RPMI7951 (cell line): ENCODE measurements around the gene WDFY4. TPM values are rescaled to one million over a fixed set of nuclear protein-coding genes. Genes with fewer than 3 reads are reported as not detected.

Source experiments
- DNase-seq: peaks from one replicate; pipeline ENCODE4 v3.0.0-alpha.2; 2012; ENCODE audit warnings: low read depth
- total RNA-seq: library from RNA; depleted of rRNA; stranded (reverse); fragments of >200 nt; shearing (Covaris generic); gene quantifications from 2 replicates; pipeline ENCODE4 v1.2.3, GENCODE V29; 2014

Gene WDFY4
- total RNA-seq, 1 experiment from 2014 or later, result not detected

GRCh38 chr10:48792121-48792520 is 107.4 kb downstream of the WDFY4 start:
- DNase-seq, result no peak

DNA sequence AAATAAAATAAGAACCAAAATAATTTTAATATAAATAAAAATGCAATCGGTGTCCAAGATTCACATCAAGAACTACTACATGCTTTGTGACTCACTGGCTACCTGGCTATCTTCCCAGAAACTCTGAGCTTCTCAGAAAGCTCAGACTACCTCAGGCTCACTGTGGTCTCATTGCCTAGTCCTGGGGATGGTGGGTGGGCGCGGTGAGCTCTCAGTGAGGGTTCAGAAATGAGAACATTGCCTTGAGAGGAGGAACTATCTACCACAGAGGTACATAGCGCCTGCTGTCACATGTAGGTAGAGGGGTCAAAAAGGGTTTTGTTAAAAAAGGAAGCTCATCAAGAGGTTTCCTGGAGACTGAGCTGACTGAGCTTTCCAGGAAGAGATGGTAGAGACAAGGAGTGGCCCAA is 108.0 kb downstream of the WDFY4 start:
- DNase-seq, result peak; percentile 49

DNA sequence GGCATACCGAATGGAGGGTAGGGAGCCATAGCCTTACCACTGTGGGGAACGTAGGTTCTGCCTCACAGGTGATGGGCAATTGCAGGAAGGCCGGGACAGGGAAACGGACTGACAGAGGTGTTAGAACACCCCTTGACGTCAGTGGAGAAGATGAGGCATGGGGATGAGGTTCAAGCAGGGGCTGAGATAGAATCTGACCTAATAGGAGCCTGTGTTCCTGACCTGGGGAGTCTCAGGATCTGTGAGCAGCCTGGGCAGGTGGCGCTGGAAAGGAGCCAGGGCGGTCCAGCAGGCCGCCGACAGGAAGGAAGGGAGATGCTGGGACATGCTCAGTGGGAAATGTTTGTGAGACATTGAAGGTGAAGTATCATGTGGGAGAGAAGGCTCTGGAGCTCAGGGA is 109.4 kb downstream of the WDFY4 start:
- no peak for DNase-seq

- no peak for DNase-seq
Measured at GRCh38 chr10:48796713-48797245, 112.1 kb downstream of the WDFY4 start.

- no peak for DNase-seq
Measured at GRCh38 chr10:48797830-48798229, 113.2 kb downstream of the WDFY4 start.

GRCh38 chr10:48798481-48799254 is 114.0 kb downstream of the WDFY4 start:
- peak; percentile 3 for DNase-seq

GRCh38 chr10:48799341-48800006 is 114.8 kb downstream of the WDFY4 start:
- no peak for DNase-seq

GRCh38 chr10:48800007-48800675 is 115.5 kb downstream of the WDFY4 start:
- DNase-seq, result no peak

GRCh38 chr10:48801001-48801421 is 116.3 kb downstream of the WDFY4 start:
- no peak for DNase-seq

DNA sequence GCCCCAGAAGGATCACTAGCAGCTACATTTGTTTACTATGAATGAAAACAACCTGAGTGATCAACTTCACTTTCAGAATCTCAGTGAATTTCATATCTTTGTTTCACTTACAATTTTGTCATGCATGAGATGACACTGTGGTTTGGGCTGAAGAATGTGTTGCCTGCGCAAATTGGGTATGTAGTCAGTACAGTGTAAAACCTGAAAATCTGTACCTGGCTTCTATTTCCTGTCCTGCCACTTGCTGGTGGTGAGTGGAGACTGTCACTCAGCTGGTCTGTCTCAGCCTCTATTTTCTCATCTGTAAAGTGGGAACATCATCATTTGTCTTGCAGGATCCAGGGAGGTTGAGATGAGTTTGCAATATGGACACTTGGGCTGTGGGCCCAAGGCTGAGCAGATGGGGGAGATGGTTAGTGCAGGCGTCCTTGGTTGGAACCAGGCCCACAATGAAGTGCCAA is 118.0 kb downstream of the WDFY4 start:
- no peak for DNase-seq

- DNase-seq, result no peak
Measured at GRCh38 chr10:48803801-48804584, 119.3 kb downstream of the WDFY4 start.

GRCh38 chr10:48804740-48805182 is 120.1 kb downstream of the WDFY4 start:
- peak; percentile 4 for DNase-seq

DNA sequence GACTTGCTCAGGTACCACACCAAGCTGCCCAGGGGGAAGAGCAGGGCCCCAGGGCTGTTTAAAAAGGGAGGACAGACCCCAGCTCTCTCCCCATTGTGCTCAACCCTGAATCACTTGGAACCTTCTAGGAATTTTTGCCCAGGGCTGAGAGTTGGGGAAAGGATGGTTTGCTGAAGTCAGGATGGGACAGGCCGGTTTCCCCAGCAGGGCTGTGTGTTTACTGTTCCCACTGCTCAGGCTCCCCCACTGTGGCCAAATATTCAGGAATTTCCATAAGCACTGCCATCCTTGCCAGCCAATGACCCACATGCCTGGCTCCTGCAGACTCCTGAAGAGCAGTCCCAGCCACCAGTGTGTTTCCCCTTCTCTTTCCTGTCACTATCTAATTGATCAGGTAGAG is 120.7 kb downstream of the WDFY4 start:
- DNase-seq, result no peak

- no peak for DNase-seq
Measured at GRCh38 chr10:48805848-48806247, 121.2 kb downstream of the WDFY4 start.

GRCh38 chr10:48806342-48806741 is 121.7 kb downstream of the WDFY4 start:
- no peak for DNase-seq

GRCh38 chr10:48807791-48808470 is 123.3 kb downstream of the WDFY4 start:
- DNase-seq, result no peak

- no peak for DNase-seq
Measured at GRCh38 chr10:48809261-48809660, 124.6 kb downstream of the WDFY4 start.

DNA sequence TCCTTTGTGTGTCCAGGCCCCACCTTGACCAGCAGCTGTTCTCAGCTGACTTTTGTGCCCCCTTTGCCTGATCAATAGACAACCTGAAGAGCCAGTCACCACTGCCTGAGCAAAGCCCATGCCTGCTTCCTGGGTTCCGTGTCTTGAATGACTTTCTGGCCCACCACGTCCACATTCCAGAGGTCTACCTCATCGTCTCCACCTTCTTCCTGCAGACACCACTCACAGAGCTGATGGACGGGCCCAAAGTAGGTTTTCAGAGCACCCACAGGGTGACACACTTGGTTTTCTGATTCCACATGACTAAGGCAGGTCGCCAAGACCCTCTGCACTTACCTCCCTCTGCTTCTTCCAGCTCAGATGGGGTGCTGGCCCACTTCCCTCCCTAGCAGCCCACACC is 126.8 kb downstream of the WDFY4 start:
- DNase-seq, result no peak

GRCh38 chr10:48811917-48812316 is 127.2 kb downstream of the WDFY4 start:
- DNase-seq, result no peak

- DNase-seq, result no peak
Measured at GRCh38 chr10:48813291-48813690, 128.6 kb downstream of the WDFY4 start.

GRCh38 chr10:48813825-48814224 is 129.2 kb downstream of the WDFY4 start:
- DNase-seq, result no peak
